Measurements from ENCODE around the gene SNED1. TPM values are rescaled to one million over a fixed set of nuclear protein-coding genes. Genes with fewer than 3 reads are reported as not detected.

SNED1 gene
- polyA plus RNA-seq, 1 donor (not counting 4 experiments of a cell fraction or from before 2014, with no cell fraction given) = 0.12 TPM

DNA sequence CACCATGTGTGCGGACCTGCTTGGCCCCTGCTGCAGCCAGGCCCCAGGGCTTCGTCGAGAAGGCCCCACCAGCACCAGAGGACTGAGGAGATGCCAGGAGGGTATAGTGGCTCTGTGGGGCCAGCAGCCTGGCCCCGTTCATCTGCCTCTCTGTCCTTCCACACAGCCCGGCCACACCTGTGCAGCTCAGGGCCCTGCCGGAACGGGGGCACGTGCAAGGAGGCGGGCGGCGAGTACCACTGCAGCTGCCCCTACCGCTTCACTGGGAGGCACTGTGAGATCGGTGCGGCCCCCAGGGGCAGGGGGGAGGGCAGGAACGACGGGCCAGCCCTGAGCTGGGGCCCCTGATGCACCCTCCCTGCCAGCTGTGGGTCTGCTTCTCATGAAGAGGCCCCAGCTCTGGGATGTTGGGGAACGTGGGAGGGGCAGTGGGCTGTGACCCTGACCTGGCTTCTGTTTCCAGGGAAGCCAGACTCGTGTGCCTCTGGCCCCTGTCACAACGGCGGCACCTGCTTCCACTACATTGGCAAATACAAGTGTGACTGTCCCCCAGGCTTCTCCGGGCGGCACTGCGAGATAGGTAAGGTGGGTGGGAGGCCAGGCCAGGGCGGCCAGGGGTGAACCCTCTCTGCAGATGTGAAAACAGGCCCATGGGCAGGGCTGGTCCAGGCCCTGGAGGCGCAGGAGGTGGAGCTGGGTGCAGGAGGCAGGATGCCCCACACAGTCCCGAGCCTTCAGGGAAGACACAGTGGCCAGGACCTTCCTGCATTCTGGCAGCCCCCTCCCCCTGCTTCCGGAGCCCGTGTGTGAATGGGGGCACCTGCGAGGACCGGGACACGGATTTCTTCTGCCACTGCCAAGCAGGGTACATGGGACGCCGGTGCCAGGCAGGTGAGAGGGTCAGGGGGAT is 53.4 kb downstream of the SNED1 start:
- TF ChIP-seq EZH2 (IDR thresholded peaks at IDR 0.05; ENCODE audit: low read length) (no peak), CTCF (optimal IDR thresholded peaks at IDR 0.05 in 1 of 3, IDR thresholded peaks at IDR 0.05 in 1 of 3, conservative IDR thresholded peaks at IDR 0.05 in 1 of 3; ENCODE audit: extremely low read depth in 1 of 3, insufficient read depth in 2 of 3, low read length in 3 of 3) (no peak)
- H3K9me1 ChIP-seq (ENCODE audit: control insufficient read depth, extremely low read depth, insufficient read depth, low read length) = no peaks in the 10 kb centered on the region
- no peak overlapping the region for H3K9ac ChIP-seq (ENCODE audit: control insufficient read depth, extremely low read depth, insufficient read depth, low read length)
- dilution Hi-C loops (cut with MboI; ENCODE audit: extremely low pct_ligation_motif_present, low sequenced_read_pairs) = no loop called here
- H3K9me3 ChIP-seq (ENCODE audit: control insufficient read depth, low read depth, low read length) = no peaks in the 10 kb centered on the region
- H3K27me3 ChIP-seq (ENCODE audit: control insufficient read depth, extremely low read depth, insufficient read depth, low read length) = no peaks in the 10 kb centered on the region
- H2AFZ ChIP-seq (ENCODE audit: control insufficient read depth, low read length) = no peak overlapping the region
- no peaks in the 10 kb centered on the region for H3K79me2 ChIP-seq (ENCODE audit: control insufficient read depth, insufficient read depth, low read length)
- H3K4me2 ChIP-seq (ENCODE audit: control insufficient read depth, extremely low read depth, insufficient read depth, low read depth, low read length) = no peak overlapping the region
- H3K4me1 ChIP-seq (ENCODE audit: control insufficient read depth, extremely low read depth, insufficient read depth, low read length) = no peaks in the 10 kb centered on the region
- DNase-seq (ENCODE audit: low read depth, low spot score) = no peak
- no peak overlapping the region for H3K27ac ChIP-seq (ENCODE audit: control insufficient read depth, insufficient read depth, low read length)
- FAIRE-seq = no peak
- H3K36me3 ChIP-seq (ENCODE audit: control insufficient read depth in 2 of 2, extremely low read depth in 1 of 2, insufficient read depth in 2 of 2, low read length in 2 of 2) = no peaks in the 10 kb centered on the region
- no peak overlapping the region for H3K4me3 ChIP-seq (ENCODE audit: control insufficient read depth in 2 of 3, extremely low read depth in 1 of 3, insufficient read depth in 2 of 3, low read depth in 1 of 3, low read length in 3 of 3)
- H4K20me1 ChIP-seq (ENCODE audit: control insufficient read depth, extremely low read depth, insufficient read depth, low read length) = peaks cover 3% of the 10 kb centered on the region

GRCh38 chr2:241052677-241053360 is 54.4 kb downstream of the SNED1 start:
- Histone ChIP-seq H3K79me2 (ENCODE audit: control insufficient read depth, insufficient read depth, low read length) (no peaks in the 10 kb centered on the region), H3K9me1 (ENCODE audit: control insufficient read depth, extremely low read depth, insufficient read depth, low read length) (no peaks in the 10 kb centered on the region), H2AFZ (ENCODE audit: control insufficient read depth, low read length) (no peak overlapping the region), H3K27ac (ENCODE audit: control insufficient read depth, insufficient read depth, low read length) (no peak overlapping the region), H4K20me1 (ENCODE audit: control insufficient read depth, extremely low read depth, insufficient read depth, low read length) (peaks cover 3% of the 10 kb centered on the region), H3K9ac (ENCODE audit: control insufficient read depth, extremely low read depth, insufficient read depth, low read length) (no peak overlapping the region), H3K36me3 (ENCODE audit: control insufficient read depth in 2 of 2, extremely low read depth in 1 of 2, insufficient read depth in 2 of 2, low read length in 2 of 2) (no peaks in the 10 kb centered on the region), H3K27me3 (ENCODE audit: control insufficient read depth, extremely low read depth, insufficient read depth, low read length) (no peaks in the 10 kb centered on the region), H3K4me2 (ENCODE audit: control insufficient read depth, extremely low read depth, insufficient read depth, low read depth, low read length) (no peak overlapping the region), H3K4me3 (ENCODE audit: control insufficient read depth in 2 of 3, extremely low read depth in 1 of 3, insufficient read depth in 2 of 3, low read depth in 1 of 3, low read length in 3 of 3) (no peak overlapping the region), H3K9me3 (ENCODE audit: control insufficient read depth, low read depth, low read length) (no peaks in the 10 kb centered on the region), H3K4me1 (ENCODE audit: control insufficient read depth, extremely low read depth, insufficient read depth, low read length) (no peaks in the 10 kb centered on the region)
- dilution Hi-C loops (cut with MboI; ENCODE audit: extremely low pct_ligation_motif_present, low sequenced_read_pairs) = no loop called here
- TF ChIP-seq CTCF (optimal IDR thresholded peaks at IDR 0.05 in 1 of 3, IDR thresholded peaks at IDR 0.05 in 1 of 3, conservative IDR thresholded peaks at IDR 0.05 in 1 of 3; ENCODE audit: extremely low read depth in 1 of 3, insufficient read depth in 2 of 3, low read length in 3 of 3) = no peak
- TF ChIP-seq EZH2 (IDR thresholded peaks at IDR 0.05; ENCODE audit: low read length) = no peak
- no peak for DNase-seq (ENCODE audit: low read depth, low spot score)
- FAIRE-seq = no peak
